GM10248 (cell line): ENCODE results near the gene C18orf54.

Source experiments
- CTCF ChIA-PET: fragments of 300-600 bp; sonication (Branson Sonifier 250); formaldehyde crosslinking; extraction: SDS; loops from one replicate; lab custom pipeline; 2021; ENCODE audit warnings: antibody characterized with exemption; lab: Yijun Ruan, JAX
- POLR2A ChIA-PET: fragments of 350-650 bp; sonication (Branson Sonifier 250); formaldehyde crosslinking; extraction: SDS; loops from one replicate; lab custom pipeline; 2020; ENCODE audit warnings: antibody characterized with exemption; lab: Yijun Ruan, JAX
- DNase-seq: peaks from one replicate; pipeline ENCODE4 v3.0.0; 2012; ENCODE audit errors: extremely low spot score
- CTCF ChIP-seq: IDR thresholded peaks from 2 replicates; pipeline ENCODE4 v1.5.1; 2012; ENCODE audit warnings: mild to moderate bottlenecking, low read depth; ENCODE audit errors: extremely low read depth, missing control alignments, control extremely low read depth

The C18orf54 gene

GRCh38 chr18:54415086-54415485 lies 57.4 kb downstream of the C18orf54 start:
- no peak for TF ChIP-seq CTCF
- DNase-seq, result no peak
- ChIA-PET POLR2A (no interaction called here), CTCF (interaction anchor here (0.9 to 1.3 kb wide), 6 partner anchors 11 to 256 kb away, joined by 3 to 4 read pairs (median 3); no protein-coding TSS in a partner anchor)

GRCh38 chr18:54416436-54416835 lies 58.7 kb downstream of the C18orf54 start:
- no peak for DNase-seq
- ChIA-PET POLR2A (no interaction called here), CTCF (interaction anchor here (1.0 to 2.5 kb wide), 4 partner anchors 24 to 255 kb away, joined by 3 to 7 read pairs (median 5); no protein-coding TSS in a partner anchor)
- TF ChIP-seq CTCF, result no peak

GRCh38 chr18:54423831-54424230 lies 66.1 kb downstream of the C18orf54 start:
- no peak for TF ChIP-seq CTCF
- ChIA-PET CTCF (interaction anchor here (0.8 to 2.9 kb wide), 6 partner anchors 10 to 815 kb away, joined by 3 to 10 read pairs (median 4); no protein-coding TSS in a partner anchor), POLR2A (no interaction called here)
- DNase-seq, result no peak

GRCh38 chr18:54426085-54426665 lies 68.5 kb downstream of the C18orf54 start:
- TF ChIP-seq CTCF, result no peak
- POLR2A ChIA-PET, result no interaction called here
- DNase-seq, result no peak
- CTCF ChIA-PET, result interaction anchor here (1.4 to 2.9 kb wide), 3 partner anchors 11 to 34 kb away, joined by 3 to 10 read pairs (median 6); no protein-coding TSS in a partner anchor
